Activated CD4-positive, alpha-beta T cell treated with anti-CD3 and anti-CD28 coated beads for 36 hours (primary cell): Measurements from ENCODE around the gene CDA. TPM values are rescaled to one million over a fixed set of nuclear protein-coding genes. Genes with fewer than 3 reads are reported as not detected.

Experiments
- ATAC-seq: fragments of 200-7000 bp; cut with Tn5 transposase; one replicate; pipeline ENCODE4 v1.10.0; 2021; ENCODE audit warnings: mild to moderate bottlenecking, moderate library complexity
- CTCF ChIA-PET: fragments of 350-600 bp; sonication (Branson Sonifier 250); formaldehyde crosslinking; loops from one replicate; lab custom pipeline; 2021; ENCODE audit warnings: antibody characterized with exemption; lab: Charles Lee
- POLR2A ChIA-PET: fragments of 350-600 bp; sonication (Branson Sonifier 250); formaldehyde crosslinking; loops from one replicate; lab custom pipeline; 2021; ENCODE audit warnings: antibody characterized with exemption, inconsistent platforms; lab: Charles Lee
- DNase-seq: peaks from one replicate; pipeline ENCODE4 v3.0.0-alpha.2; 2020
- H3K27ac Mint-ChIP-seq: one replicate; pipeline ENCODE4 v1.8.0; 2021; ENCODE audit warnings: mixed read lengths
- H3K27me3 Mint-ChIP-seq: one replicate; pipeline ENCODE4 v1.8.0; 2021; ENCODE audit warnings: mixed read lengths
- H3K36me3 Mint-ChIP-seq: one replicate; pipeline ENCODE4 v1.8.0; 2021; ENCODE audit warnings: low read depth, mixed read lengths
- H3K4me1 Mint-ChIP-seq: one replicate; pipeline ENCODE4 v1.8.0; 2021; ENCODE audit warnings: mixed read lengths
- H3K4me3 Mint-ChIP-seq: one replicate; pipeline ENCODE4 v1.8.0; 2021; ENCODE audit warnings: mild to moderate bottlenecking, moderate library complexity, mixed read lengths
- H3K9me3 Mint-ChIP-seq: one replicate; pipeline ENCODE4 v1.8.0; 2021; ENCODE audit warnings: low read depth, mixed read lengths
- intact Hi-C, 2 experiments: fragments of 100-400 bp; cut with DNase I in 1 of 2; cut with micrococcal nuclease in 1 of 2; formaldehyde crosslinking; loops; one replicate each; pipeline versions ENCODE4 v1.14.2 to v1.15.1; 2022 to 2024; cut with DNase I, micrococcal nuclease
- total RNA-seq, 2 experiments: library from RNA; stranded (reverse); gene quantifications; one replicate each; pipeline ENCODE4 v1.2.3, GENCODE V29; 2021

The CDA gene
- total RNA-seq, 2 experiments from 2014 or later, result not detected

- no peaks in the 10 kb centered on the region for H3K36me3 Mint-ChIP-seq
- H3K4me3 Mint-ChIP-seq, result no peak overlapping the region
- intact Hi-C loops, result loop anchor here in 1 of 2 experiments (10.0 kb wide), 1 partner anchor 262 kb away; no protein-coding TSS in a partner anchor
- peaks cover 9% of the 10 kb centered on the region for H3K4me1 Mint-ChIP-seq
- no peak overlapping the region for H3K27ac Mint-ChIP-seq
- DNase-seq (no peak), ATAC-seq (no peak)
- CTCF ChIA-PET, result interaction anchor here (0.7 to 1.5 kb wide), 2 partner anchors 42 to 115 kb away, joined by 3 to 5 read pairs; no protein-coding TSS in a partner anchor
- POLR2A ChIA-PET, result no interaction called here
- H3K9me3 Mint-ChIP-seq, result no peaks in the 10 kb centered on the region
- H3K27me3 Mint-ChIP-seq, result no peaks in the 10 kb centered on the region
Measured at GRCh38 chr1:20636785-20637347, 48.0 kb downstream of the CDA start.

- intact Hi-C loops, result loop anchor here (1.0 kb wide), 3 partner anchors 65 to 427 kb away; no protein-coding TSS in a partner anchor
- Mint-ChIP-seq H3K27ac (no peak overlapping the region), H3K4me3 (no peak overlapping the region), H3K9me3 (no peaks in the 10 kb centered on the region), H3K27me3 (no peaks in the 10 kb centered on the region), H3K4me1 (no peaks in the 10 kb centered on the region), H3K36me3 (peaks cover 2% of the 10 kb centered on the region)
- ATAC-seq (peak; percentile 88), DNase-seq (peak; percentile 78)
- POLR2A ChIA-PET, result no interaction called here
- CTCF ChIA-PET, result interaction anchor here (0.6 to 1.5 kb wide), 5 partner anchors 10 to 123 kb away, joined by 3 to 6 read pairs (median 4); no protein-coding TSS in a partner anchor
Measured at GRCh38 chr1:20640183-20640597, 51.3 kb downstream of the CDA start.

- H3K27ac Mint-ChIP-seq, result no peak overlapping the region
- ATAC-seq, result no peak
- no peak for DNase-seq
- H3K9me3 Mint-ChIP-seq, result no peaks in the 10 kb centered on the region
- no peaks in the 10 kb centered on the region for H3K27me3 Mint-ChIP-seq
- ChIA-PET CTCF (interaction anchor here (0.7 to 3.4 kb wide), 5 partner anchors 9 to 657 kb away, joined by 3 to 17 read pairs (median 4); partner anchors contain the start of gene PINK1), POLR2A (no interaction called here)
- no peaks in the 10 kb centered on the region for H3K4me1 Mint-ChIP-seq
- H3K4me3 Mint-ChIP-seq, result no peak overlapping the region
- peaks cover 2% of the 10 kb centered on the region for H3K36me3 Mint-ChIP-seq
- intact Hi-C loops, result no loop called here
Measured at GRCh38 chr1:20641975-20642374, 53.1 kb downstream of the CDA start.

- intact Hi-C loops, result no loop called here
- CTCF ChIA-PET, result interaction anchor here (0.6 to 3.4 kb wide), 4 partner anchors 10 to 339 kb away, joined by 3 to 17 read pairs (median 3); partner anchors contain the start of gene PINK1
- DNase-seq, result no peak
- no peak overlapping the region for H3K4me3 Mint-ChIP-seq
- H3K36me3 Mint-ChIP-seq, result peaks cover 2% of the 10 kb centered on the region
- no peaks in the 10 kb centered on the region for H3K4me1 Mint-ChIP-seq
- no peak for ATAC-seq
- H3K9me3 Mint-ChIP-seq, result no peaks in the 10 kb centered on the region
- no peak overlapping the region for H3K27ac Mint-ChIP-seq
- H3K27me3 Mint-ChIP-seq, result no peaks in the 10 kb centered on the region
- POLR2A ChIA-PET, result no interaction called here
Measured at GRCh38 chr1:20643080-20643479, 54.2 kb downstream of the CDA start.

GRCh38 chr1:20644416-20644815, 55.5 kb downstream of the CDA start:
- Mint-ChIP-seq H3K9me3 (no peaks in the 10 kb centered on the region), H3K4me1 (no peaks in the 10 kb centered on the region), H3K36me3 (peaks cover 6% of the 10 kb centered on the region), H3K4me3 (no peak overlapping the region), H3K27ac (no peak overlapping the region), H3K27me3 (no peaks in the 10 kb centered on the region)
- intact Hi-C loops, result no loop called here
- POLR2A ChIA-PET, result interaction anchor here (0.6 kb wide), 1 partner anchor 729 kb away, joined by 3 read pairs; no protein-coding TSS in a partner anchor
- no peak for DNase-seq
- ATAC-seq, result no peak
- CTCF ChIA-PET, result no interaction called here

GRCh38 chr1:20645414-20645813, 56.5 kb downstream of the CDA start:
- no peak overlapping the region for H3K27ac Mint-ChIP-seq
- H3K4me1 Mint-ChIP-seq, result no peaks in the 10 kb centered on the region
- H3K27me3 Mint-ChIP-seq, result no peaks in the 10 kb centered on the region
- H3K36me3 Mint-ChIP-seq, result peaks cover 6% of the 10 kb centered on the region
- H3K9me3 Mint-ChIP-seq, result no peaks in the 10 kb centered on the region
- H3K4me3 Mint-ChIP-seq, result no peak overlapping the region
- intact Hi-C loops, result no loop called here
- POLR2A ChIA-PET, result interaction anchor here (0.8 kb wide), 1 partner anchor 9 kb away, joined by 4 read pairs; no protein-coding TSS in a partner anchor
- CTCF ChIA-PET, result interaction anchor here (0.9 to 2.0 kb wide), 2 partner anchors 12 to 124 kb away, joined by 4 to 7 read pairs; partner anchors contain the start of gene PINK1
- DNase-seq (no peak), ATAC-seq (no peak)

GRCh38 chr1:20648438-20648837, 59.5 kb downstream of the CDA start:
- no peaks in the 10 kb centered on the region for H3K4me1 Mint-ChIP-seq
- POLR2A ChIA-PET, result interaction anchor here (1.7 kb wide), 1 partner anchor 15 kb away, joined by 3 read pairs; no protein-coding TSS in a partner anchor
- H3K27me3 Mint-ChIP-seq, result no peaks in the 10 kb centered on the region
- ATAC-seq (no peak), DNase-seq (no peak)
- peaks cover 31% of the 10 kb centered on the region for H3K36me3 Mint-ChIP-seq
- H3K9me3 Mint-ChIP-seq, result no peaks in the 10 kb centered on the region
- CTCF ChIA-PET, result no interaction called here
- H3K4me3 Mint-ChIP-seq, result no peak overlapping the region
- no peak overlapping the region for H3K27ac Mint-ChIP-seq
- intact Hi-C loops, result no loop called here

GRCh38 chr1:20648946-20649345, 60.0 kb downstream of the CDA start:
- Mint-ChIP-seq H3K4me3 (no peak overlapping the region), H3K9me3 (no peaks in the 10 kb centered on the region), H3K27ac (no peak overlapping the region), H3K27me3 (no peaks in the 10 kb centered on the region), H3K36me3 (peaks cover 35% of the 10 kb centered on the region), H3K4me1 (no peaks in the 10 kb centered on the region)
- ATAC-seq (no peak), DNase-seq (no peak)
- intact Hi-C loops, result no loop called here
- ChIA-PET CTCF (interaction anchor here (1.1 kb wide), 1 partner anchor 8 kb away, joined by 4 read pairs; no protein-coding TSS in a partner anchor), POLR2A (interaction anchor here (0.7 kb wide), 1 partner anchor 35 kb away, joined by 3 read pairs; no protein-coding TSS in a partner anchor)

- ChIA-PET CTCF (no interaction called here), POLR2A (no interaction called here)
- DNase-seq (no peak), ATAC-seq (no peak)
- intact Hi-C loops, result no loop called here
- Mint-ChIP-seq H3K9me3 (no peaks in the 10 kb centered on the region), H3K27ac (no peak overlapping the region), H3K4me1 (no peaks in the 10 kb centered on the region), H3K27me3 (no peaks in the 10 kb centered on the region), H3K4me3 (no peak overlapping the region), H3K36me3 (peaks cover 61% of the 10 kb centered on the region)
Measured at GRCh38 chr1:20652300-20652699, 63.4 kb downstream of the CDA start.

- Mint-ChIP-seq H3K4me1 (peaks cover 15% of the 10 kb centered on the region), H3K9me3 (no peaks in the 10 kb centered on the region), H3K27me3 (no peaks in the 10 kb centered on the region), H3K4me3 (no peak overlapping the region), H3K27ac (no peak overlapping the region), H3K36me3 (peaks cover 61% of the 10 kb centered on the region)
- intact Hi-C loops, result no loop called here
- no peak for ATAC-seq
- DNase-seq, result no peak
- POLR2A ChIA-PET, result interaction anchor here (0.7 kb wide), 1 partner anchor 8 kb away, joined by 4 read pairs; no protein-coding TSS in a partner anchor
- CTCF ChIA-PET, result no interaction called here
Measured at GRCh38 chr1:20654104-20654690, 65.3 kb downstream of the CDA start.

GRCh38 chr1:20657024-20657423, 68.1 kb downstream of the CDA start:
- Mint-ChIP-seq H3K4me1 (peaks cover 28% of the 10 kb centered on the region), H3K4me3 (no peak overlapping the region), H3K27ac (peak overlapping the region; percentile 63), H3K27me3 (no peaks in the 10 kb centered on the region), H3K36me3 (peaks cover 64% of the 10 kb centered on the region), H3K9me3 (no peaks in the 10 kb centered on the region)
- ChIA-PET CTCF (interaction anchor here (0.6 kb wide), 1 partner anchor 615 kb away, joined by 3 read pairs; no protein-coding TSS in a partner anchor), POLR2A (no interaction called here)
- DNase-seq (no peak), ATAC-seq (no peak)
- intact Hi-C loops, result no loop called here
